Thoracic aorta (tissue), 2 donors: ENCODE measurements around the gene KRT28. TPM values are rescaled to one million over a fixed set of nuclear protein-coding genes. Genes with fewer than 3 reads are reported as not detected.

Experiments
- ATAC-seq: fragments of 150-250 bp; one replicate; pipeline ENCODE4 v1.8.0; 2017; ENCODE audit warnings: low read depth; ENCODE audit not compliant: insufficient number of reproducible peaks, low FRiP score
- DNase-seq: peaks from one replicate; pipeline ENCODE4 v3.0.0-alpha.2; 2020; ENCODE audit warnings: low spot score
- H3K27ac ChIP-seq, 2 donors: fragments of 200-600 bp; sonication (generic); 1 replicate in 1 of 2; 2 replicates in 1 of 2; pipeline ENCODE4 v1.5.1; 2016; ENCODE audit warnings: mild to moderate bottlenecking in 2 of 2, moderate library complexity in 2 of 2
- H3K27me3 ChIP-seq: fragments of 200-600 bp; sonication (generic); replicated peaks from 2 replicates; pipeline ENCODE4 v1.6.0; 2016; ENCODE audit warnings: mild to moderate bottlenecking; ENCODE audit not compliant: insufficient read depth
- H3K36me3 ChIP-seq: fragments of 200-600 bp; sonication (generic); one replicate; pipeline ENCODE4 v1.5.1; 2016
- H3K4me1 ChIP-seq, 2 donors: fragments of 200-600 bp; sonication (generic); 1 replicate in 1 of 2; 2 replicates in 1 of 2; pipeline versions ENCODE4 v1.5.1 to v1.6.0; 2016; ENCODE audit warnings: low read depth in 2 of 2, mild to moderate bottlenecking in 1 of 2; ENCODE audit not compliant: control insufficient read depth in 1 of 2
- H3K4me3 ChIP-seq: fragments of 200-600 bp; sonication (generic); 2 replicates; pipeline ENCODE4 v1.5.1; 2016; ENCODE audit warnings: mild to moderate bottlenecking
- H3K9me3 ChIP-seq: fragments of 200-600 bp; sonication (generic); 2 replicates; pipeline ENCODE4 v1.5.1; 2016
- total RNA-seq, 2 donors: library from RNA; depleted of rRNA; stranded (reverse); fragments of >200 nt; gene quantifications; one replicate each; pipeline versions ENCODE4 v1.1.0 to v1.2.3, GENCODE V29; 2016
- TF ChIP-seq, protein P1 (sequence below): fragments of 200-600 bp; sonication (generic); IDR thresholded peaks from one replicate; pipeline ENCODE4 v1.5.1; 2019; ENCODE audit warnings: antibody characterized with exemption

KRT28 gene
- total RNA-seq, 2 donors from 2014 or later = not detected

DNA sequence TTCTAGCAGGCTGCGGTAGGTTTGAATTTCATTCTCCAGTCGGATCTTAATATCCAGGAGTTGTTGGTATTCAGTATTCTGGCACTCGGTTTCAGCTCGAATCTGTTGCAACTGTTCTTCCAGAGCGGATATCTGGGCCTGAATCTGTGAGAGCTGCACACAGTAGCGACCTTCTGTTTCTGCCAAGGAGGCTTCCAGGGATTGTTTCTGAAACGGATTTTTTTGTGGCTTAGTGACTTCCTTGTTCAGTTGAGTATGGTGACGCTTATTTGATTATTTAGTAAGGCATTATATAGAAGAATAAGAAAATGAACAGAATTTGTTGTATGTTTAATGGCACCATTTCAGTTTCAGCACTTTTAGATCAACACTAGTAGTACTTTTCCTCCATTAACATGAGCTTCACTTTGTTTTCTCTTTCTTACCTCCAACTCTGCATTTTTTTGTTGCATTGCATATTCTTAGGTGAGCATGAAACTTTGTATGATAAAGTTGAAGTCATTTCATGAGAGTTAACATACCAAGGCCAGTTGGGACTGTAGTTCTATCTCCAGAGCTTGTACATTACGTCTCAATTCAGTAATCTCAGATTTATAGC is 19.9 kb upstream of the KRT28 start:
- ATAC-seq = no peak
- DNase-seq = no peak
- peak overlapping the region; percentile 81 for H3K4me3 ChIP-seq
- no peaks in the 10 kb centered on the region for H3K27me3 ChIP-seq
- peaks cover 4% of the 10 kb centered on the region for H3K36me3 ChIP-seq
- no peaks in the 10 kb centered on the region for H3K9me3 ChIP-seq
- H3K4me1 ChIP-seq = peaks cover 8 to 44% of the 10 kb centered on the region in 2 donors
- TF ChIP-seq, protein P1, sequence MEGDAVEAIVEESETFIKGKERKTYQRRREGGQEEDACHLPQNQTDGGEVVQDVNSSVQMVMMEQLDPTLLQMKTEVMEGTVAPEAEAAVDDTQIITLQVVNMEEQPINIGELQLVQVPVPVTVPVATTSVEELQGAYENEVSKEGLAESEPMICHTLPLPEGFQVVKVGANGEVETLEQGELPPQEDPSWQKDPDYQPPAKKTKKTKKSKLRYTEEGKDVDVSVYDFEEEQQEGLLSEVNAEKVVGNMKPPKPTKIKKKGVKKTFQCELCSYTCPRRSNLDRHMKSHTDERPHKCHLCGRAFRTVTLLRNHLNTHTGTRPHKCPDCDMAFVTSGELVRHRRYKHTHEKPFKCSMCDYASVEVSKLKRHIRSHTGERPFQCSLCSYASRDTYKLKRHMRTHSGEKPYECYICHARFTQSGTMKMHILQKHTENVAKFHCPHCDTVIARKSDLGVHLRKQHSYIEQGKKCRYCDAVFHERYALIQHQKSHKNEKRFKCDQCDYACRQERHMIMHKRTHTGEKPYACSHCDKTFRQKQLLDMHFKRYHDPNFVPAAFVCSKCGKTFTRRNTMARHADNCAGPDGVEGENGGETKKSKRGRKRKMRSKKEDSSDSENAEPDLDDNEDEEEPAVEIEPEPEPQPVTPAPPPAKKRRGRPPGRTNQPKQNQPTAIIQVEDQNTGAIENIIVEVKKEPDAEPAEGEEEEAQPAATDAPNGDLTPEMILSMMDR = no peak
- peak overlapping the region; percentile 80 to 89 for H3K27ac ChIP-seq

DNA sequence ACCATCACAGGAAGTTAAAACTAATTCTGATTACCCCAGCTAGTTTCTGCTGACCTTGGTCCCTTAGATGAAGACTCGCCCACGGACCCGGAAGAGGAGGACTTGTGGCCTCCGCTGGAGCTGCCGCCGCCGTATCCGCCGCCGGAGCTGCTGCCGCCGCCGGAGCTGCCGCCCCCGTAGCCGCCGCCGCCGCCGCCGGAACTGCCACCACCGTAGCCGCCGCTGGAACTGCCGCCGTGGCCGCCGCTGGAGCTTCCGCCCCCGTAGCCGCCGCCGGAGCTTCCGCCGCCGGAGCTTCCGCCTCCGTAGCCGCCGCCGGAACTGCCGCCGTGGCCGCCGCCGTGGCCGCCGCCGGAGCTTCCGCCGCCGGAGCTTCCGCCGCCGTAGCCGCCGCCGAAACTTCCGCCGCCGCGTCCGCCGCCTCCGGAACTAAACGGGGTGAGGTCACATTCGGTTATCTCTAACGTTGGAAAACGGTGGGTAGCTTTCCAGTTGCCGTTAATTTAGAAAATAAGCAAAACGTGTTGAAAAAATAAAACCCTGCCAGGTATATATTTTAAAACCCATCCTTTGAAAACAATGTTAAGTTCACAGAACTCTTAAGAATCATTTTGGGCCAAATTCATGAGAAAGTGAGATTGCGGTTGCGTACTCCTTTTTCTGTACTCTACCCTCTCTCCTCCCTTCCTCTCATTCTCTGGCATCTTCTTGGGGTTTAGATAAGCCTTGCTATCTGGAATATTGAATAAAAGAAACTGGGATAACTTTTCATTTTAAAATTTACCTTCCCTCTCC is 19.2 kb upstream of the KRT28 start:
- peak overlapping the region; percentile 80 to 89 for H3K27ac ChIP-seq
- TF ChIP-seq, protein P1 = no peak
- H3K4me1 ChIP-seq = peaks cover 8 to 44% of the 10 kb centered on the region in 2 donors
- DNase-seq (peak; percentile 17), ATAC-seq (peak; percentile 90)
- no peaks in the 10 kb centered on the region for H3K9me3 ChIP-seq
- H3K27me3 ChIP-seq = no peaks in the 10 kb centered on the region
- H3K36me3 ChIP-seq = peaks cover 4% of the 10 kb centered on the region
- H3K4me3 ChIP-seq = peak overlapping the region; percentile 81

DNA sequence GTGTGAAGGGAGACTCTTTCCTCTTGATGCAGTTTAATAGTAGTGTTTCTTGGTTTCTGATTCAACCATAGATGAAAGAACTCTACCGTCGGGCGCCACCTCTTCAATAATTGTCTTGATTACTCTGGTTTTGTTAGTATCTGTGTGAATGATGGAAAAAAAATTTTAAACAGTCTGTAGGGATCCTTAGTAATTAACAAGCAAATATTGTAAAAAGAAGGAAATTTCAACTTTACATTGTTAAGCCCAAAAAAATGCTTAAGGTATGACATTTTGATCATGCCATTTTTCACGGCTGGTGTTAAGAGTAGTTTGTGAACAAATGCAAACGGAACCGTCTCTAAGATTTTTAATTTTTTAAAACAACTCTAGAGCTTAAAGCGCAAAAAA is 18.6 kb upstream of the KRT28 start:
- no peaks in the 10 kb centered on the region for H3K27me3 ChIP-seq
- H3K4me1 ChIP-seq = peaks cover 8 to 44% of the 10 kb centered on the region in 2 donors
- TF ChIP-seq, protein P1 = no peak
- H3K4me3 ChIP-seq = peak overlapping the region; percentile 81
- DNase-seq = no peak
- no peak for ATAC-seq
- H3K9me3 ChIP-seq = no peaks in the 10 kb centered on the region
- peaks cover 4% of the 10 kb centered on the region for H3K36me3 ChIP-seq
- H3K27ac ChIP-seq = peak overlapping the region; percentile 80 to 89

DNA sequence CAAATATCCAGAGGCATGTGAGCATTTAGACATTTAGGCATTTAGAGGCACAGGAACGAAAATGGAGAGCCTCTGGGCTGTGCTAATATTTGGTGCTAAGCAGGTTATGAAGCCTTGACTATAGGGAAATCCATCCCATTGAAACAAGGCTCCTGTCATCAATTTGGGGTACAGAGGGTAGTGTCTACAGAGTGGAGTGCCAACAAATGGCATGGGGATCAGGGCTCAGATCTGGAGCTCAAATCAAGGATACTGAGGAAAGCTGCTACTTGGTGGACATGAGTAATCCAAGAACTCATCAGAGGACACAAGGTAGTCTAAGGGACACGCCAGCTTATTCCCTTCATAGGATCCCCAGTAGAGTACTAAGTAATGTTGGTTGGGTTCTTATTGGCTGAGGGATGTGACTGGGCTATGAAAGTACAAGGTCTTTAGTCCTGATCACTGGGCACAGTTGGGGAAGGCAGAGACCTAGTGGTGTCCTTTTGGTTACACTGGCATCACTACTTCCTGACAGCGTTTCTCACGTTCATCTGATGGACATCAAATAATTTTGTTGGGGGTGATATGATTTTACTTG is 17.4 kb upstream of the KRT28 start:
- DNase-seq = no peak
- no peaks in the 10 kb centered on the region for H3K27me3 ChIP-seq
- ATAC-seq = no peak
- H3K36me3 ChIP-seq = peaks cover 4% of the 10 kb centered on the region
- H3K4me3 ChIP-seq = no peak overlapping the region
- H3K4me1 ChIP-seq = peaks cover 8 to 39% of the 10 kb centered on the region in 2 donors
- H3K9me3 ChIP-seq = no peaks in the 10 kb centered on the region
- TF ChIP-seq, protein P1 = no peak
- no peak overlapping the region for H3K27ac ChIP-seq

DNA sequence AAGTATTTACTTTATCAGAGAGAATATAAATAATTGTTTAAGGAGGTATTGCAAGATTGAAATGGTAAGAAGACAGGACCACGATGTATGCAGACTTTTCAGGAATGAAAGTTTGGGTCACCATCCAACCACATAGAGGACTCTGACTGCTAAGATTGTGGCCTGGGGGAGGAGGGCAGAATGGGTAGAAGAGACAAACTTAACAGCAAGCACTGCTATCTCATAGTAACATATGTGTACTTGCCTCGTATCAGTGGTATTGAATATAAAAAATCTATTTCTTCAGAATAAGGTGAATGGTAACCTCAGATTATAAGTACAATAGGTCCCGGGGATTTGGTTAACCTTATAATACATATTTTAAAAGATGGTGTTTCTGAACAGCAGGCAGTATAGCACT is 16.8 kb upstream of the KRT28 start:
- peaks cover 8 to 33% of the 10 kb centered on the region in 2 donors for H3K4me1 ChIP-seq
- no peak overlapping the region for H3K4me3 ChIP-seq
- H3K27me3 ChIP-seq = no peaks in the 10 kb centered on the region
- ATAC-seq = no peak
- TF ChIP-seq, protein P1 = no peak
- no peak overlapping the region for H3K27ac ChIP-seq
- no peaks in the 10 kb centered on the region for H3K9me3 ChIP-seq
- DNase-seq = no peak
- peaks cover 4% of the 10 kb centered on the region for H3K36me3 ChIP-seq
